H9 (cell line): ENCODE data around the gene OPA3. TPM values are rescaled to one million over a fixed set of nuclear protein-coding genes. Genes with fewer than 3 reads are reported as not detected.
A peak's percentile ranks its signal among the peaks of the same experiment; 100 is the strongest.
"Not testable (repeated sequence)": the region's sequence is repeated elsewhere in the genome, so short reads cannot be mapped to it uniquely, and the experiment has no call there.

Source experiments
- DNase-seq: peaks from one replicate; pipeline ENCODE4 v3.0.0-alpha.2; 2017
- H2AFZ ChIP-seq: one replicate; pipeline ENCODE4 v1.6.1; 2013; ENCODE audit warnings: mild to moderate bottlenecking, low read length, control low read depth, moderate library complexity
- H2AK5ac ChIP-seq: 2 replicates; pipeline ENCODE4 v1.6.1; 2013; ENCODE audit warnings: low read length, control low read depth, mixed read lengths; ENCODE audit not compliant: insufficient read length
- H2BK120ac ChIP-seq: one replicate; pipeline ENCODE4 v1.6.1; 2013; ENCODE audit warnings: low read depth, mild to moderate bottlenecking, low read length, control low read depth, inconsistent platforms; ENCODE audit not compliant: poor library complexity, severe bottlenecking
- H2BK12ac ChIP-seq: 2 replicates; pipeline ENCODE4 v1.6.1; 2013; ENCODE audit warnings: low read length, control low read depth, mixed read lengths, low read depth; ENCODE audit not compliant: insufficient read length
- H2BK15ac ChIP-seq: 2 replicates; pipeline ENCODE4 v1.6.1; 2013; ENCODE audit warnings: low read depth, low read length, control low read depth
- H2BK20ac ChIP-seq: one replicate; pipeline ENCODE4 v1.6.1; 2013; ENCODE audit warnings: low read depth, mild to moderate bottlenecking, low read length, control low read depth, inconsistent platforms; ENCODE audit not compliant: poor library complexity, severe bottlenecking
- H2BK5ac ChIP-seq: 2 replicates; pipeline ENCODE4 v1.6.1; 2013; ENCODE audit warnings: low read length, control low read depth, mixed read lengths; ENCODE audit not compliant: insufficient read length
- H3K14ac ChIP-seq: 2 replicates; pipeline ENCODE4 v1.6.1; 2013; ENCODE audit warnings: low read length, control low read depth; ENCODE audit not compliant: insufficient read depth
- H3K18ac ChIP-seq: 2 replicates; pipeline ENCODE4 v1.6.1; 2013; ENCODE audit warnings: low read depth, mild to moderate bottlenecking, mixed read lengths, low read length, control low read depth; ENCODE audit not compliant: insufficient read length
- H3K23ac ChIP-seq: 2 replicates; pipeline ENCODE4 v1.6.1; 2013; ENCODE audit warnings: low read length, control low read depth, mixed read lengths, low read depth; ENCODE audit not compliant: insufficient read length
- H3K23me2 ChIP-seq: 2 replicates; pipeline ENCODE4 v1.6.1; 2013; ENCODE audit warnings: low read depth, mild to moderate bottlenecking, mixed read lengths, low read length, control low read depth; ENCODE audit not compliant: insufficient read length, poor library complexity, severe bottlenecking
- H3K27ac ChIP-seq: 2 replicates; pipeline ENCODE4 v1.5.1; 2013; ENCODE audit warnings: low read length, control low read depth, mixed read lengths, low read depth; ENCODE audit not compliant: insufficient read length
- H3K27me3 ChIP-seq: 2 replicates; pipeline ENCODE4 v1.6.1; 2013; ENCODE audit warnings: low read length, control low read depth, inconsistent platforms; ENCODE audit not compliant: insufficient read depth
- H3K4ac ChIP-seq: 2 replicates; pipeline ENCODE4 v1.6.1; 2013; ENCODE audit warnings: low read depth, mild to moderate bottlenecking, control low read depth, inconsistent platforms, low read length, moderate library complexity
- H3K4me1 ChIP-seq: 2 replicates; pipeline ENCODE4 v1.6.1; 2013; ENCODE audit warnings: low read length, control low read depth, inconsistent platforms; ENCODE audit not compliant: insufficient read depth
- H3K4me2 ChIP-seq: 2 replicates; pipeline ENCODE4 v1.6.1; 2013; ENCODE audit warnings: low read length, control low read depth, mixed read lengths; ENCODE audit not compliant: insufficient read length, insufficient read depth
- H3K56ac ChIP-seq: 2 replicates; pipeline ENCODE4 v1.6.1; 2013; ENCODE audit warnings: low read depth, mild to moderate bottlenecking, mixed read lengths, low read length, control low read depth; ENCODE audit not compliant: insufficient read length
- H3K79me1 ChIP-seq: 2 replicates; pipeline ENCODE4 v1.6.1; 2013; ENCODE audit warnings: low read depth, mild to moderate bottlenecking, moderate library complexity, low read length, control low read depth, inconsistent platforms; ENCODE audit not compliant: insufficient read depth, poor library complexity, severe bottlenecking
- H3K79me2 ChIP-seq: 2 replicates; pipeline ENCODE4 v1.6.1; 2013; ENCODE audit warnings: low read length, control low read depth, inconsistent platforms; ENCODE audit not compliant: insufficient read depth
- H3K9ac ChIP-seq: 2 replicates; pipeline ENCODE4 v1.6.1; 2013; ENCODE audit warnings: low read length, control low read depth, mixed read lengths; ENCODE audit not compliant: insufficient read length; ENCODE audit errors: extremely low read depth
- H3K9me3 ChIP-seq: one replicate; pipeline ENCODE4 v1.6.1; 2013; ENCODE audit warnings: low read depth, low read length, inconsistent platforms; ENCODE audit not compliant: control insufficient read depth
- H3T11ph ChIP-seq: one replicate; pipeline ENCODE4 v1.6.1; 2013; ENCODE audit warnings: mild to moderate bottlenecking, low read length, control low read depth, inconsistent platforms
- H4K20me1 ChIP-seq: one replicate; pipeline ENCODE4 v1.6.1; 2013; ENCODE audit not compliant: control insufficient read depth, insufficient read length, insufficient read depth
- H4K5ac ChIP-seq: 2 replicates; pipeline ENCODE4 v1.6.1; 2013; ENCODE audit warnings: low read depth, mild to moderate bottlenecking, mixed read lengths, low read length, control low read depth; ENCODE audit not compliant: insufficient read length
- H4K8ac ChIP-seq: replicated peaks from 2 replicates; pipeline ENCODE4 v1.6.1; 2013; ENCODE audit warnings: low read length, control low read depth, mixed read lengths, low read depth; ENCODE audit not compliant: insufficient read length
- H4K91ac ChIP-seq: 2 replicates; pipeline ENCODE4 v1.6.1; 2013; ENCODE audit warnings: low read depth, mild to moderate bottlenecking, moderate library complexity, mixed read lengths, low read length, control low read depth; ENCODE audit not compliant: insufficient read length
- H3K27ac Mint-ChIP-seq, 3 experiments: 2 replicates in 2 of 3; 3 replicates in 1 of 3; pipeline ENCODE4 v1.8.0; 2020 to 2021; ENCODE audit warnings: mixed read lengths in 3 of 3, mild to moderate bottlenecking in 1 of 3, moderate library complexity in 1 of 3
- H3K27me3 Mint-ChIP-seq: 2 replicates; pipeline ENCODE4 v1.8.0; 2021; ENCODE audit warnings: low read depth, mild to moderate bottlenecking, moderate library complexity, mixed read lengths
- H3K36me3 Mint-ChIP-seq, 3 experiments: 2 replicates in 2 of 3; 3 replicates in 1 of 3; pipeline ENCODE4 v1.8.0; 2020 to 2021; ENCODE audit warnings: low read depth in 3 of 3, mixed read lengths in 3 of 3; ENCODE audit not compliant: insufficient read depth in 1 of 3
- H3K4me1 Mint-ChIP-seq, 2 experiments: 2 replicates each; pipeline ENCODE4 v1.8.0; 2020; ENCODE audit warnings: mixed read lengths in 2 of 2
- H3K4me3 Mint-ChIP-seq, 2 experiments: 2 replicates in 1 of 2; 3 replicates in 1 of 2; pipeline ENCODE4 v1.8.0; 2020 to 2021; ENCODE audit warnings: mild to moderate bottlenecking in 2 of 2, mixed read lengths in 2 of 2, moderate library complexity in 1 of 2
- H3K9me3 Mint-ChIP-seq, 2 experiments: 2 replicates in 1 of 2; 3 replicates in 1 of 2; pipeline ENCODE4 v1.8.0; 2020; ENCODE audit warnings: mild to moderate bottlenecking in 2 of 2, mixed read lengths in 2 of 2, moderate library complexity in 1 of 2
- WGBS: extraction: QIAGEN DNeasy Blood & Tissue Kit; methylation state at CpG from one replicate; pipeline ENCODE4 v1.1.7; 2013; ENCODE audit warnings: missing lambda C conversion rate, low lambda C conversion rate, mixed read lengths; ENCODE audit not compliant: insufficient read length; ENCODE audit errors: extremely low coverage; 5-methylcytosine and 5-hydroxymethylcytosine counted together
- total RNA-seq: library from RNA; stranded (reverse); gene quantifications from 2 replicates; pipeline ENCODE4 v1.2.1, GENCODE V29; 2021
- TF ChIP-seq, protein P1 (sequence below): fragments of 200-600 bp; sonication (generic); conservative IDR thresholded peaks from 3 replicates; pipeline ENCODE4 v1.8.0; 2021; ENCODE audit warnings: antibody characterized with exemption, mild to moderate bottlenecking

The OPA3 gene
- total RNA-seq, 1 experiment from 2014 or later: 13.0 TPM

DNA sequence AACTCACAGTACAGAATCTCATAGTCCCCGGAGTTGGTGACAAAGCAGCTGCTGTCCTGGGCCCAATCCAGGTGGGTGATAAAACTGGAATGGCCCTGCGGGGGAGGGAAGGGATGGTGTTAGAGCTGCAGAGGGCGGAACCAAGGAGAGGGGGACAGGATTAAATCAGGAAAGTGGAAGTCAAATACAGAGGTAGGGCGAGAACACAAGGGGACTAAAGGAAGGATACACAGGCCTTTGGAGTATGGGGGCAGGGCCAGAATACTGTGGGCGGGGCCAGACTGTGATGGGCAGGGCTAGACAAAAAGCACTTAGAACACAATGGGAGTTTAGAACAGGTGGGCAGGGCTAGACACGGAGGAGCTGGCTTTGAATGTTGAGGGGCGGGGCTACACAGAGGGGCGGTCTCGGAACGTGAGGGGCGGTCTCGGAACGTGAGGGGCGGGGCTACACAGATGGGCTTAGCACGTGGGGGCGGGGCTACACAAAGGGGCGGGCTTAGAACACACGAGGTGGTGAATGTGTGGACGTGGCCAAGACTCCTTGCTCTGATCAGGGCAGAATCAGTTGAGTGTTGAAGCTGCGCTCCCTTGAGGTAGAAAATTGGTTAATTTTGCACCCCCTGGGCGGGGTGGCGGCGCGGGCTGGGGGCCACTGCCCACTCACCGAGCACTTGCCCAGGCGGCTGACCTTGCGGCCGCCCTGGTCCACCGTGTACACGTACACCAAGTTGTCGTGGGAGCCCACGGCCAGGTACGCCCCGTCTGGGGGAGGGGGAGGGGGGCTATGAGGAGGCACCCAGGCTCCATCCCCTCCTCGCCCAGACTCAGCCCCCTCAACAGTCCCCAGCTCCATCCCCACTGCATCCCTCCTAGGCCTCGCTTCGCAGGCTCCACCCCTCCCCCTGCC is 31.4 kb upstream of the OPA3 start:
- no peaks in the 10 kb centered on the region for H3K27me3 ChIP-seq
- H3K4ac ChIP-seq: peak overlapping the region; percentile 10; the same call in 1 of the 2 replicates
- Mint-ChIP-seq H3K4me1 (peaks cover 5 to 22% of the 10 kb centered on the region in 2 experiments; a peak in 3 of 4 replicates), H3K27me3 (no peaks in the 10 kb centered on the region), H3K9me3 (no peaks in the 10 kb centered on the region), H3K36me3 (peaks cover 7 to 46% (median 36%) of the 10 kb centered on the region in 3 experiments; a peak in 6 of 7 replicates), H3K27ac (peak overlapping the region; percentile 97 to 99 (median 98)), H3K4me3 (peak overlapping the region; percentile 78 to 95)
- no peaks in the 10 kb centered on the region for H3K79me1 ChIP-seq
- peak overlapping the region; percentile 14 for H3K27ac ChIP-seq
- peaks cover 6% of the 10 kb centered on the region for H3K23me2 ChIP-seq
- no peak overlapping the region for H2BK5ac ChIP-seq
- peak; percentile 98 for DNase-seq
- no peak overlapping the region for H2BK15ac ChIP-seq
- H4K8ac ChIP-seq: no peak overlapping the region
- H3K18ac ChIP-seq: peak overlapping the region; percentile 56
- no peak overlapping the region for H4K5ac ChIP-seq
- no peak overlapping the region for H4K91ac ChIP-seq
- no peak overlapping the region for H2AFZ ChIP-seq
- no peak overlapping the region for H3T11ph ChIP-seq
- no peaks in the 10 kb centered on the region for H3K4me1 ChIP-seq
- H3K56ac ChIP-seq: no peak overlapping the region
- peak overlapping the region; percentile 84 for H3K14ac ChIP-seq
- WGBS: no CpG with 5 or more reads among the region's 37 CpGs
- H2BK120ac ChIP-seq: no peak overlapping the region
- H2BK20ac ChIP-seq: no peak overlapping the region
- peak overlapping the region; percentile 91 for H3K4me2 ChIP-seq
- H3K79me2 ChIP-seq: no peaks in the 10 kb centered on the region
- H4K20me1 ChIP-seq: no peaks in the 10 kb centered on the region
- H2AK5ac ChIP-seq: no peak overlapping the region
- TF ChIP-seq, protein P1, sequence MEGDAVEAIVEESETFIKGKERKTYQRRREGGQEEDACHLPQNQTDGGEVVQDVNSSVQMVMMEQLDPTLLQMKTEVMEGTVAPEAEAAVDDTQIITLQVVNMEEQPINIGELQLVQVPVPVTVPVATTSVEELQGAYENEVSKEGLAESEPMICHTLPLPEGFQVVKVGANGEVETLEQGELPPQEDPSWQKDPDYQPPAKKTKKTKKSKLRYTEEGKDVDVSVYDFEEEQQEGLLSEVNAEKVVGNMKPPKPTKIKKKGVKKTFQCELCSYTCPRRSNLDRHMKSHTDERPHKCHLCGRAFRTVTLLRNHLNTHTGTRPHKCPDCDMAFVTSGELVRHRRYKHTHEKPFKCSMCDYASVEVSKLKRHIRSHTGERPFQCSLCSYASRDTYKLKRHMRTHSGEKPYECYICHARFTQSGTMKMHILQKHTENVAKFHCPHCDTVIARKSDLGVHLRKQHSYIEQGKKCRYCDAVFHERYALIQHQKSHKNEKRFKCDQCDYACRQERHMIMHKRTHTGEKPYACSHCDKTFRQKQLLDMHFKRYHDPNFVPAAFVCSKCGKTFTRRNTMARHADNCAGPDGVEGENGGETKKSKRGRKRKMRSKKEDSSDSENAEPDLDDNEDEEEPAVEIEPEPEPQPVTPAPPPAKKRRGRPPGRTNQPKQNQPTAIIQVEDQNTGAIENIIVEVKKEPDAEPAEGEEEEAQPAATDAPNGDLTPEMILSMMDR: no peak
- peak overlapping the region; percentile 52 for H3K9ac ChIP-seq
- no peak overlapping the region for H2BK12ac ChIP-seq
- no peaks in the 10 kb centered on the region for H3K9me3 ChIP-seq
- H3K23ac ChIP-seq: no peak overlapping the region

GRCh38 chr19:45615056-45615455 is 30.5 kb upstream of the OPA3 start:
- WGBS: no CpG with 5 or more reads among the region's 9 CpGs
- H4K5ac ChIP-seq, H3K9ac ChIP-seq, H2AFZ ChIP-seq, H3K79me2 ChIP-seq, H3K23me2 ChIP-seq, H4K91ac ChIP-seq, H2BK5ac ChIP-seq, H2AK5ac ChIP-seq, H2BK20ac ChIP-seq, H4K8ac ChIP-seq, H3K4ac ChIP-seq, H3K56ac ChIP-seq, H2BK120ac ChIP-seq, DNase-seq, H3K14ac ChIP-seq, H3K4me1 ChIP-seq, H4K20me1 ChIP-seq, H3K9me3 ChIP-seq, H3K27ac ChIP-seq, H2BK15ac ChIP-seq, H3K23ac ChIP-seq, H3K27ac Mint-ChIP-seq, H3K27me3 ChIP-seq, H3T11ph ChIP-seq, H3K27me3 Mint-ChIP-seq, H3K18ac ChIP-seq, H2BK12ac ChIP-seq, H3K79me1 ChIP-seq, H3K9me3 Mint-ChIP-seq: not testable (repeated sequence)
- Mint-ChIP-seq H3K4me3 (peak overlapping the region in 1 of 2 experiments; percentile 12; a peak in 2 of 5 replicates), H3K36me3 (peaks cover 5 to 45% (median 37%) of the 10 kb centered on the region in 3 experiments; a peak in 6 of 7 replicates), H3K4me1 (peaks cover 5 to 17% of the 10 kb centered on the region in 2 experiments; a peak in 3 of 4 replicates)
- H3K4me2 ChIP-seq: peak overlapping the region; percentile 61
